Measurements from ENCODE around the gene FAN1.
A peak's percentile ranks its signal among the peaks of the same experiment; 100 is the strongest.

Gene FAN1

DNA sequence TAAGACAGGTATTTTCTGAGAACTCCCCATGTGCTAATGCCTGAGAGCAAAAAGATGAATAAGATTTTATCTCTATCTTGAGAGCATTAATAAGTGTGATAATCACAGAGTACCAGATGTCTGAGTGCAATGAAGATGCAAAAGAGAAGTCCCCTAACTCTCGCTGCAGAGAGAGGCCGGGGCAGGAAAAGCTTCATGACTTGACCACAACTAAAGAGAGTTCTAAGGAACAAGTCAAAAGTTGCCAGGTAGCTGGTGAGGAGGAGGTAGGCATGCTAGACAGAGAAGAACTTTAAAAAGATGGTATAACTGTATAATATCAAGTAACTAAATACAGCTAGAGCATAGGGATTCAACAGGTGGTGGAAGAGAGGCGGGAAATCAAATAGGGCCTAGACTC, 58.9 kb downstream of the FAN1 start:
- no peak for DNase-seq

DNA sequence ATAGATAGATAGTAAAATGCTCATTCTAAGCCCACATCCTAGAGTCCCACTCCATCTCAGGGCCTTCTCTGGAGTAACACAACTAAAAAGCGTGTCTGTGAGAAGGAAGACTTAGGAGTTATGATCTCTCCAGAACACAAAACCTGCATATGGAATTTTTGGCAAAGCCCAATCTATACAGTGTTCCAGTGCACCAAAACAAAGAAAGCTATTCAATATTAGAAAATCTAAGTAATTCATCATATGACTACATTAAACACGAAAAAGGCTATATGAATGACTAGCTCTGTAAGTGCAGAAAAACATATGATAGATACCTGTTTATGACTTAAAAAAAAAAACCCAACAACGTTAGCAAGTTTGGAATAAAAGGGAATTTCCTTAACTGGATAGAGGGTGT, 60.0 kb downstream of the FAN1 start:
- no peak for DNase-seq

DNA sequence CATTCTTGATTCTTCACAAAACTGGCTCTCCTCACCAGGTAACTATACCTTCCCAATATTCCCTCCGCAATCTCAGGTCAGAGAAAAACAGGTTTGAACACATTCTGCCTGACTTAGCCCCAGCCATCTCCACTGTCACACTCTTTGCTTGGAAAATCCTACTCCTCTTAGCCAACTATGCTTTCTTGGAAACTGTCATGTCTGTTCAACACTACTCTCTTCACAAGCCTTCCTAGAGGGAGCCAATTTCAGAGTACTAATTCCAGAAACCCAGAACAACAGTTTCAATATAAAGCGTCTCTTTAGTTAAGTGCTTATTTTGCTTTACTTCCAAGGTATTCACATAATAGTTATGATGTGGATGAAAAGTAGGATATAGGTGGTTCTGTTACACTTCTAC, 66.0 kb downstream of the FAN1 start:
- DNase-seq, result no peak

DNA sequence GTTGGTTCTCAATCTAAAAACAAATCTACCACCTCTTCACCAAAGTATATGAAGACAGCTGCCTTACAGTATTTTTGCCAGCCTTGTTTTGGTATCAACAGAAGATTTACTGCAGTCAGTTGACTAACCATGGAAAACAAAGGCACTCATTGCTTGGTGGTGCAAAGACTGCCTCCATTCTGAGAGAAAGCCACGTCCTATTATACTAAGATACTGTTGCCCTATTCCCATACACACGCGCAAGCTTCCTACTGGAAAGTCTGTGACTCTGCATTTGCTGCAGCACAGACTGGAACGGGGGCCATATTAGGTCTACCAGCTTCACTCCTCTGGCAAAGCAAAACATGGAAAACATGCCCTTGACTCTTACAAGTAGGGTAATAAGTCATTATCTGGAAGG, 69.7 kb downstream of the FAN1 start:
- no peak for DNase-seq

DNA sequence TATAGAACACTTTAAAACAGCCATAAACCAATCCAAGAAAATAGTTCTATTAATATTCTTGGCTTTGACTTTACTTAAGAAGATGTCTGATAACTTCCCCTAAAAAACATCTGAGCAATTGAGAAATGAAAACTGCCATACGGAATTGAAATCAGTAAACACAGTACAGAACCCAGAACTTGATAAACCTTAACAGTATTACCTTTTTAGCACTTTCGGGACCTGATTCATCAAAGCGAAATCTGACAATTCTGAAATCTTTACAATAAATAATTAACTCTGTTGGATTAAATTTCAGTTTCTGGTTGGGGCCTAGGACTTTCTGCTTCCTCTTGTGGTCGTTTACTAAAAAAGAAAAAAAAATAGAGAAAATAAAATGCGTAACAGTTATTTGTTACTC, 70.4 kb downstream of the FAN1 start:
- DNase-seq, result no peak

DNA sequence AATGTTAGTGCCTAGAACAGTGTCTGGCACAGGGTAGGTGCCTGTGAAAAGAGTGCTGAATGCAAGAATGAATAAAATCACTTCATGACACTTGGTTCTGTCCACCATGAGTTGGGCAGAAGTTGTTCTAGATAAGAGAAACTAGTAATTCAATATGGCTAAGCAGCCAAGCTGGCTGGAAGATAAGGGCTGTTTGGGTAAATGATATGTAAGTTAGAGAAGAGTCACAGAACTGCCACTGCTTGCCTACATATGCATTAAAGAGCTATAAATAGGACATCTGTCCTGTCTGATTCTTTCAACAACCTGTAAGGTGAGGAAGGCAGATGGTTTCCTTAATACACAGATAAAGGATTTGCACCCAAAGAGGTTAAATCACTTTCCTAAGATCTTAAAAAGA, 74.6 kb downstream of the FAN1 start:
- no peak for DNase-seq

DNA sequence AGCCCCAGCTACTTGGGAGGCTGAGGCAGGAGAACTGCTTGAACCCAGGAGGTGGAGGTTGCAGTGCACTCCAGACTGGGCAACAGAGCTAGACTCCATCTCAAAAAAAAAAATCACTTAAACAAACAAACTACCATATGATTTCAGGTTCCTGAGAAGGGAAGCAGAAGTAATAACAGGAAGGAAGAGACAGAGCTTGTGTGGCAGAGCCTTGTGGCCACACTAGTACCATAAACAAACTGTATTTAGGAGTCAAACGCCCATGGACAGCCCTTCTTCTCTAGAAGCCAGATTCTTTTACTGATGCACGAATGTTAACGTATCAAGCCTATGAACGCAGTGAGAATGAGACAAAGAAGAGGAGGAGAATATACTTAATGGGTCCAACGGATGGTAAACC, 75.7 kb downstream of the FAN1 start:
- DNase-seq, result no peak

DNA sequence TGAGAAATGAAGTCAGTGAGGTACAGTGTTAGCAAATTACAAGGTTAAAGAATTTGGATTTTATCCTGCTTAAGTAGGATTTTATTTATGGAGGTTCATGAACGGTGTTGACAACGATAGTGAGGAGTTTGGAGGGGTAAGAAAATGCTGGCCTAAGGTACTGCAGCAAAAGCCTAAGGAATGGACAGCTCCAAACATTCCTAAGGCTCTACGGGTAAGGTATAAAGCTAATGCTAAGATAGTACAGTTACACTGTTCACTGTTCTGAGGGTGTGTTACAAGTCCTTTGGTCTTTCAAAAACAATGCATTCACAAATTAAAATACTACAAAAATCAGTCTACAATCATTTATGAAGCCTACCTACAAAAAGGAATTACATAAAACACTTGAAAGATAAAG, 80.4 kb downstream of the FAN1 start:
- DNase-seq, result no peak

DNA sequence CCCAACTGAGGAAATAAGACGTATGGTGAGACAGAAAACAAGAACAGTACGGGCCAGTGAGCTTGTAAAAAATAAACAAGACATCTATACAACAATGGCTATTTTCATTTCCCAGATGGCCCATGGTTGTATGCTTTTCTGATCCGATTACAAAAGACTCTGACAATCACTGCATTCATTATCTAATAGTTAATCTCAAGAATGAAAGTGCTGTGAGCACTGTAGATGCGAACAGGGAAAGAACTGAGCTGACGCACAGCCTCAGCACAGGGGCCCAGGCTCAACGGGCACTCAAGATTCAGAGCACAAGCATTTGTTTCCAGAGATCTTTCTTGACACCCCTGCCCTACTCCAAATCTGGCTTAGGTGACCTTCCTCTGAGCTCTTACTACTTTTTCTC, 80.8 kb downstream of the FAN1 start:
- no peak for DNase-seq

DNA sequence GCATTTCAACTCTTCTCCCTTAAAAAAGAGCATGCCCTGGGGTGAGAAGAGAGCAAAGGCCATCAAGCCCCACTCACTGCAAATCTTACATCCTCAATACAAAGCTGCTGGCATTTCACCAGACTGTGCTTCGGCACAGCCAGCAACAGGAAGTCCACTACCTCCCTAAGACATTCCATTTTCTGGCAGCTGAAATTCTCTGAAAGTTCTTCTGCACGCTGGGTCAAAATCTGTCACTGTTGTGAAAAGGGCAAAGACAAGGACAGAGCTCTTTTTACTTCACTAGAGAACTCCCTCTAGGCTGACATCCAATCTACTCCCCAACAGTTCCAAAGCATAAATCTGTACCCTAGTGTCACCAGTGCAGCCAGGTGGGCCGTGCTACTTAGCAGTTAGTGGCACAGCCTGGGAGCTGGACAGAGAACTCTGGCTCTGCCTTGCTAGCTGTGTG, 81.4 kb downstream of the FAN1 start:
- no peak for DNase-seq

DNA sequence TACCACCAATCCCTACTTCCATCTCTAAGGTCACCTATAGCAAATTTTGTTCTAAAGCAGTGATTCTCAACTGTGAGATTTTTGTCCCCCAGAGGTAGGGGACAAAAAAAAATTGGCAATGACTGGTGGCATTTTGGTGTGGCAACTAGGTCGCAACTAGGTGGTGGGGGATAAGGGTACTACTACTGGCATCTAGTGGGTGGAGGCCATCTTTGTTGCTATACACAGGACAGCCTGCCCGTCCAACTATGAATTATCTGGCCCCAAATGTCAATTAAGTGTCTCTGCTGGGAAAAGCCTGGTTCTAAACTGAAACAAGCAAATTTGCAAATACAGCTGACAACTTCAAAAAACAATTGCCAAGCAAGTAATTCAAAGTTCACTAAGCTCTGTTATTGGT, 86.3 kb downstream of the FAN1 start:
- DNase-seq, result no peak

DNA sequence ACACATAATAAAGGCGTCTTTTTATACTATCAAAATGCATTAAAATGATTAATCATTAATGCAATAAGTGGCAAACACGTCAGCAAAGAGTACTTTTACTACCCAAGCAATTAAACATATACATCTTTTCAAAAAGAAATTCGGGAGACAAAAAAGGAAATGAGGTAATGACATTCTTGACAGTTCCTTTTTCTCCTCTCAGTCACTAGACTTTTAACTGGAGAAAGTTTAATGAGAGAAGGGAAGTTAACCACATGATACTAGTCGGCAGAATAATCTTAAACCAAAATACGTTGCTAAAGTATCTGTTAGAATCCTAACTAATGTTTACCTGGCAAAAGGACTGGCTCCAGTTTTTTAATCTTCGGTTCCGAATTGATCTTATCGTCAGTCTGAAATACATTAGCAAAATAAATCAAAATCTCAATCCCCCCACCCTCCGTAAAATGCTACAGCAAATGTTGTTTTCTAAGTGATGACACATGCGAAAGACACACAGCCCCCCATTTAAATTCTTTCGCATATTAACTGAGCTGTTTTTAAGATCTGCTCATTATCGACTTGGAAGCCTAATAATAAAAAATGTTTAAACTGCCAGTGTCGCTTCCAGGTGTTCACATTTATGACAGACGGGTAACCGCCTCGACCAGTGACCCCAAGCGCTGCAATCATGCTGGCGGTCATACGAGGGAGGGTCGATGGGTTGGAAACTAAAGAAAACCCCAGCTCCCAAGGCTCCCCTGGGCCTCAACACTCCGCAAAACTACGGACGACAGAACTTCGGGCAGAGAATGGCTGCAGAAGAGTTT, 86.9 kb downstream of the FAN1 start:
- no peak for DNase-seq

DNA sequence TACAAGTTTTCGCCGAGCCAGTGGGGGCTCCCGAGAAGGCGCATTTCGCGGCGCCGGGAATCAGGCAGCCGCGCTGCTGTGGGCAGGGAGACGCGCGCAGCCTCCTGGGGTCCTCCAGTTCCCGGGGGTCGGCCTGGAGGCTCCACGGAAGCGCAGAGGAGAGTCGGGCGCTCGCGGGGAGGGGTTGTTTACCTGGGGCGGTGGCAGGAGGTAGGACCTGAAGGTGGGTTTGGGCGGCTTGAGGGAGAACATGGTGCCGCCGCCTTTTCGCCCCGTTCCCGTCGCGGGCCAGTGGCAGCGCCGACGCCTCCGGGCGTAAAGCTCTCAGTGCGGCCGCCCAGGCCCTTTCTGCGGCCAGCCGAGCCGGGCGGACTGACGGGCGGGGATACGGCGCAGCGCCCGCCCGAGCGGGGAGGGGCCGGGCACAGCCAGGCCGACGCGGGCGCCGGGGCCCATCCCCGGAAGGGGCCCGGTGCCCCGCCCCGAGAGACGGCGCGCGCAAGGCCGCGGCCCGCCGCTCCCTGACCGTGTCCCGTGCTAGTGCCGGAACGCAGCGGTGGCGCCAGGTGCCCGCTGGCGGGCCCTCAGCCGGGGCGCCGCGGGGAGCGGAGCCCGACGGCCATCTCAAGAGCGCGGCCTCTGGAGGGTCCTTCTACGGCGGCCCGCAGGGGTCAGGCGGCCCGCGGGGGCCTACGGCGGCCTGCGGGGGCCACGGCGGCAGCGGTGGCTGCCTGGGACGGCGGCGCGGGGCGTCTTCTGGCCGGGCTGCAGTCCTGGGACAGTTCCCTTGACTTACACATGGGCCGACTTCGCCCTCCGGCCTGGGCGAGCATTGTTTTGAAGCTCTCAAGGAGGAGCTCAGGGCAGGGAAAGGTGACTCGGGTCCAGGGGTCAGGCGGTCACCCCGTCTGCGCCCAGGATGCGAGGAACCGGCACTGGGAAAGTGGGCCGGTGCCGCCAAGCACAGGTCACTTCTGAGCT, 87.8 kb downstream of the FAN1 start, which contains the start of gene MTMR10:
Gene MTMR10 (minus strand): TSS at position 374 of the 981 bp plus-strand sequence. CDS start 122 bp downstream, at position 252.
- DNase-seq, result peak; percentile 91

DNA sequence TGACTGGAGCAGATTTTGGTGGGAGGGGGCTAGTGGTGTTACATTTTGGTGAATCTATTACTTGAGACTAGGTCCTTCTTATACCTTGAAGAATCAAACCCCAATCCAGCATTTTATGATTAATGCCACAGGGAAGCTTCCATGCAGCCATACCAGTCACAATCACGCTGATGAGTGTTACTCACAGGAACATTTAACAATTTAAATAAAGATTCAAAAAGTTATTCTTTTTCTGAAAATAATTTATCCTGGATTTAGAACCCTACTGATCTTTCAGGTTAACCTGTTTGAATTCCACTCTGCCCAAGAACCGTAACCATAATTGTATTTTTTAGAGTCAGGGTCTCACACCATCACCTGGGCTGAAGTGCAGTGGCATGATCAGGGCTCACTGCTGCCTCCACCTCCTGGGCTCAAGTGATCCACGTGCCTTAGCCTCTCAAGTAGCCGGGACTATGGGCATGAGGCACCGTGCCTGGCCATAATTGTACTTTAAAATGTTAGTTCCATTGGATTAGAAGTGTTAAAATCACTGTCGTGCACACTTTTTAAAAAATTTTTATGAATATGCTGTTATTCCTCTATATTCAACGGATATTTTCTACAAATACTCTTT, 88.6 kb downstream of the FAN1 start:
- no peak for DNase-seq

Measured in activated CD8-positive, alpha-beta memory T cell treated with anti-CD3 and anti-CD28 coated beads for 24 hours (primary cell).